HG03565 (cell line): ENCODE measurements around the gene CLIC5.

Experiments
- ATAC-seq: cut with Tn5 transposase; IDR thresholded peaks from one replicate; pipeline ENCODE4 v1.9.1; 2021; ENCODE audit warnings: mild to moderate bottlenecking, moderate library complexity; ENCODE audit not compliant: unreplicated experiment

The CLIC5 gene

GRCh38 chr6:45855642-45856394 lies 159.8 kb downstream of the CLIC5 start:
- no peak for ATAC-seq

GRCh38 chr6:45854149-45854742 lies 161.4 kb downstream of the CLIC5 start:
- no peak for ATAC-seq

- no peak for ATAC-seq
These were observed 164.6 kb downstream of the CLIC5 start for GRCh38 chr6:45851034-45851400.

GRCh38 chr6:45850378-45851033 lies 165.2 kb downstream of the CLIC5 start:
- no peak for ATAC-seq

GRCh38 chr6:45845567-45845966 lies 170.1 kb downstream of the CLIC5 start:
- ATAC-seq = no peak

GRCh38 chr6:45844986-45845385 lies 170.7 kb downstream of the CLIC5 start:
- no peak for ATAC-seq

- ATAC-seq = no peak
These were observed 171.7 kb downstream of the CLIC5 start for GRCh38 chr6:45843848-45844521.

- no peak for ATAC-seq
These were observed 174.6 kb downstream of the CLIC5 start for GRCh38 chr6:45841062-45841461.

GRCh38 chr6:45838996-45839395 lies 176.7 kb downstream of the CLIC5 start:
- no peak for ATAC-seq

- no peak for ATAC-seq
These were observed 177.2 kb downstream of the CLIC5 start for GRCh38 chr6:45838451-45838850.

- no peak for ATAC-seq
These were observed 178.0 kb downstream of the CLIC5 start for GRCh38 chr6:45837541-45838200.

GRCh38 chr6:45836984-45837383 lies 178.7 kb downstream of the CLIC5 start:
- no peak for ATAC-seq

- no peak for ATAC-seq
These were observed 179.2 kb downstream of the CLIC5 start for GRCh38 chr6:45836438-45836824.

- ATAC-seq = no peak
These were observed 179.8 kb downstream of the CLIC5 start for GRCh38 chr6:45835721-45836437.

GRCh38 chr6:45832063-45832462 lies 183.6 kb downstream of the CLIC5 start:
- no peak for ATAC-seq
